Trophoblast cell (in vitro differentiated cells and primary cell): ENCODE results near the gene STON1.

Experiments used
- DNase-seq, 2 donors: peaks; one replicate each; pipeline ENCODE4 v3.0.0-alpha.2; 2016
- H2AFZ ChIP-seq: 2 replicates; pipeline ENCODE4 v1.6.1; 2013; ENCODE audit warnings: low read length, moderate library complexity, mild to moderate bottlenecking; ENCODE audit not compliant: insufficient read depth, poor library complexity
- H2AK5ac ChIP-seq: 2 replicates; pipeline ENCODE4 v1.6.1; 2013; ENCODE audit warnings: mild to moderate bottlenecking, low read length
- H2BK120ac ChIP-seq: 2 replicates; pipeline ENCODE4 v1.6.1; 2013; ENCODE audit warnings: low read length, mild to moderate bottlenecking, moderate library complexity; ENCODE audit not compliant: insufficient read depth, poor library complexity
- H2BK12ac ChIP-seq: 2 replicates; pipeline ENCODE4 v1.6.1; 2013; ENCODE audit warnings: mild to moderate bottlenecking, low read length, moderate library complexity
- H2BK5ac ChIP-seq: 2 replicates; pipeline ENCODE4 v1.6.1; 2013; ENCODE audit warnings: low read length, low read depth, moderate library complexity, mild to moderate bottlenecking; ENCODE audit not compliant: poor library complexity
- H3K14ac ChIP-seq: 2 replicates; pipeline ENCODE4 v1.6.1; 2013; ENCODE audit warnings: mild to moderate bottlenecking, low read length
- H3K18ac ChIP-seq: 2 replicates; pipeline ENCODE4 v1.6.1; 2013; ENCODE audit warnings: mild to moderate bottlenecking, low read length
- H3K23ac ChIP-seq: 2 replicates; pipeline ENCODE4 v1.6.1; 2013; ENCODE audit warnings: low read length
- H3K27ac ChIP-seq: 2 replicates; pipeline ENCODE4 v1.5.1; 2013; ENCODE audit warnings: low read depth, mild to moderate bottlenecking, inconsistent platforms, low read length, moderate library complexity
- H3K27me3 ChIP-seq: 2 replicates; pipeline ENCODE4 v1.6.1; 2013; ENCODE audit warnings: inconsistent platforms, mild to moderate bottlenecking, low read length, moderate library complexity; ENCODE audit not compliant: insufficient read depth
- H3K36me3 ChIP-seq, 2 experiments: 1 replicate in 1 of 2; 2 replicates in 1 of 2; pipeline ENCODE4 v1.6.1; 2013; ENCODE audit warnings: low read length in 2 of 2, mild to moderate bottlenecking in 2 of 2, moderate library complexity in 1 of 2; ENCODE audit not compliant: insufficient read depth in 2 of 2, control insufficient read depth in 1 of 2
- H3K4ac ChIP-seq: 2 replicates; pipeline ENCODE4 v1.6.1; 2013; ENCODE audit warnings: low read depth, mild to moderate bottlenecking, low read length, moderate library complexity
- H3K4me1 ChIP-seq, 2 experiments: 1 replicate in 1 of 2; 2 replicates in 1 of 2; pipeline ENCODE4 v1.6.1; 2013; ENCODE audit warnings: low read length in 2 of 2, mild to moderate bottlenecking in 2 of 2, moderate library complexity in 1 of 2; ENCODE audit not compliant: insufficient read depth in 2 of 2, control insufficient read depth in 1 of 2
- H3K4me2 ChIP-seq: 2 replicates; pipeline ENCODE4 v1.6.1; 2013; ENCODE audit warnings: inconsistent platforms, mild to moderate bottlenecking, low read length, moderate library complexity
- H3K4me3 ChIP-seq: 2 replicates; pipeline ENCODE4 v1.5.1; 2013; ENCODE audit warnings: mild to moderate bottlenecking, low read depth, low read length, inconsistent platforms
- H3K79me1 ChIP-seq: one replicate; pipeline ENCODE4 v1.6.1; 2013; ENCODE audit warnings: low read length
- H3K79me2 ChIP-seq: 2 replicates; pipeline ENCODE4 v1.6.1; 2013; ENCODE audit warnings: low read length, mild to moderate bottlenecking; ENCODE audit not compliant: control insufficient read depth, insufficient read depth, poor library complexity
- H3K9ac ChIP-seq: 2 replicates; pipeline ENCODE4 v1.6.1; 2013; ENCODE audit warnings: mild to moderate bottlenecking, low read length
- H3K9me3 ChIP-seq: 2 replicates; pipeline ENCODE4 v1.6.1; 2013; ENCODE audit warnings: low read depth, mild to moderate bottlenecking, control low read depth, inconsistent platforms, low read length; ENCODE audit not compliant: insufficient read depth
- H4K12ac ChIP-seq: 2 replicates; pipeline ENCODE4 v1.6.1; 2013; ENCODE audit warnings: low read depth, mild to moderate bottlenecking, low read length, moderate library complexity
- H4K8ac ChIP-seq: 2 replicates; pipeline ENCODE4 v1.6.1; 2013; ENCODE audit warnings: low read depth, mild to moderate bottlenecking, low read length, moderate library complexity
- H4K91ac ChIP-seq: one replicate; pipeline ENCODE4 v1.6.1; 2013; ENCODE audit warnings: low read depth, mild to moderate bottlenecking, low read length, moderate library complexity
- WGBS: extraction: QIAGEN DNeasy Blood & Tissue Kit; methylation state at CpG from one replicate; pipeline ENCODE4 v1.1.7; 2013; ENCODE audit warnings: missing lambda C conversion rate; ENCODE audit not compliant: insufficient read length, insufficient coverage; ENCODE audit errors: extremely low coverage; 5-methylcytosine and 5-hydroxymethylcytosine counted together

STON1 gene

DNA sequence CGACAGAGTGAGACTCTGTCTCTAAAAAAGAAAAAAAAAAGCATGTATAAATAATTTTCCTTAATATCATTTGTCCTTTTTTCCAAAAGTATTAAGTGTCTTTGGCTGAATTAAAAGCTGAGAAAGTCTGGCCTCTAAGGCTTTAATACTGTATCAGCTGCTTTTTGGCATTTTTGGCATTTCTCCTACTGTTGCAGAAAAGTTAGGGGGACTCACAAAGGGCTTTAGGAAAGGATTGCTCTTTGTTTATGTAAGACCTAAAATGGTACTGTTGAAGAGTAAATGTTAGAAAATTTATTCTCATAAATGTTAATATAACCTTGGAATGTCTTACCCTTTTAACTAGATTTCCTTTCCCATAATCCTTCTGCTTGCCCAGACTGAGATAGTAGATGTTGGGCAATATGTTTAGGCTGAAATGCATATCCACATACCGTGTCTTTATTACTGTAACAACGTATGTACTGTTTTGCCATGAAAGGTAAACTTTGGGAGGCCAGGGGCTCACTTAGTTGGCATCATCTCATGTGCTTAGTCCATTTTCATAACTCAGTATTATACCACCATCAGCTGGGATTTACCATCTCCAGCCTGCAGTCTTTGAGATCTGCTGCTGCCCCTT, 18.0 kb upstream of the STON1 start:
- H3K79me1 ChIP-seq = peaks cover 4% of the 10 kb centered on the region
- H3K27ac ChIP-seq = no peak overlapping the region
- no peak overlapping the region for H2BK12ac ChIP-seq
- DNase-seq = no peak
- no CpG with 5 or more reads among the region's 3 CpGs for WGBS
- peaks cover 13 to 20% of the 10 kb centered on the region in 2 experiments for H3K36me3 ChIP-seq
- no peak overlapping the region for H2AFZ ChIP-seq
- H3K9me3 ChIP-seq = no peaks in the 10 kb centered on the region
- no peak overlapping the region for H3K23ac ChIP-seq
- no peak overlapping the region for H4K8ac ChIP-seq
- no peaks in the 10 kb centered on the region for H3K27me3 ChIP-seq
- H3K4me2 ChIP-seq = no peak overlapping the region
- H4K12ac ChIP-seq = no peak overlapping the region
- H2BK120ac ChIP-seq = no peak overlapping the region
- H3K9ac ChIP-seq = no peak overlapping the region
- no peak overlapping the region for H2AK5ac ChIP-seq
- H3K4me1 ChIP-seq = peaks cover 0 to 3% of the 10 kb centered on the region in 2 experiments
- H3K79me2 ChIP-seq = no peaks in the 10 kb centered on the region
- H3K4ac ChIP-seq = no peak overlapping the region
- H3K14ac ChIP-seq = no peak overlapping the region
- H3K18ac ChIP-seq = no peak overlapping the region
- no peak overlapping the region for H3K4me3 ChIP-seq
- H2BK5ac ChIP-seq = no peak overlapping the region
- H4K91ac ChIP-seq = no peak overlapping the region

DNA sequence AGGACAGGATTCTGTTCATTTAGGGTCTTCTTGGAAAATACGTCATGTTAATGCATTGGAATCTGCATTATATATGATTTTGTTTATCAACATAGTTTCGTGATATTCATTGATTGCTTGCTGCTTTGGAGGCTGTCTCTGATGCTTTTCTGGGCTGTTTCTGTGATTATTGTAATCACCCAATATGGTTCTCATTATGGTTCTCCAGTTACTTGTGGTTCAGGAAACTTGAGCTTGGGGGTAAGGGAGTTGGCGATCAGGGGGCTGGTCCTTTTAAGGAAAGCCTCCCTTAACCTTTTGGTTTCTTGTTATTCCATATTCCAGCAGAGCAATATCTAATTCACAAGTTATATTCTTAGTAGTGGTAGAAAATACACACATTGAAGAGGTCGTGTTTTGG, 17.4 kb upstream of the STON1 start:
- DNase-seq = no peak
- H2BK12ac ChIP-seq = no peak overlapping the region
- peaks cover 13 to 23% of the 10 kb centered on the region in 2 experiments for H3K36me3 ChIP-seq
- no peak overlapping the region for H2BK5ac ChIP-seq
- H2BK120ac ChIP-seq = no peak overlapping the region
- no peak overlapping the region for H2AK5ac ChIP-seq
- no peak overlapping the region for H3K18ac ChIP-seq
- WGBS = no CpG with 5 or more reads among the region's 4 CpGs
- no peaks in the 10 kb centered on the region for H3K27me3 ChIP-seq
- peaks cover 0 to 3% of the 10 kb centered on the region in 2 experiments for H3K4me1 ChIP-seq
- no peaks in the 10 kb centered on the region for H3K9me3 ChIP-seq
- no peak overlapping the region for H3K23ac ChIP-seq
- H3K4me2 ChIP-seq = no peak overlapping the region
- no peak overlapping the region for H4K12ac ChIP-seq
- H3K4me3 ChIP-seq = no peak overlapping the region
- H3K4ac ChIP-seq = no peak overlapping the region
- H2AFZ ChIP-seq = no peak overlapping the region
- H3K79me2 ChIP-seq = no peaks in the 10 kb centered on the region
- no peak overlapping the region for H4K91ac ChIP-seq
- peaks cover 4% of the 10 kb centered on the region for H3K79me1 ChIP-seq
- no peak overlapping the region for H3K9ac ChIP-seq
- H3K27ac ChIP-seq = no peak overlapping the region
- no peak overlapping the region for H4K8ac ChIP-seq
- no peak overlapping the region for H3K14ac ChIP-seq

DNA sequence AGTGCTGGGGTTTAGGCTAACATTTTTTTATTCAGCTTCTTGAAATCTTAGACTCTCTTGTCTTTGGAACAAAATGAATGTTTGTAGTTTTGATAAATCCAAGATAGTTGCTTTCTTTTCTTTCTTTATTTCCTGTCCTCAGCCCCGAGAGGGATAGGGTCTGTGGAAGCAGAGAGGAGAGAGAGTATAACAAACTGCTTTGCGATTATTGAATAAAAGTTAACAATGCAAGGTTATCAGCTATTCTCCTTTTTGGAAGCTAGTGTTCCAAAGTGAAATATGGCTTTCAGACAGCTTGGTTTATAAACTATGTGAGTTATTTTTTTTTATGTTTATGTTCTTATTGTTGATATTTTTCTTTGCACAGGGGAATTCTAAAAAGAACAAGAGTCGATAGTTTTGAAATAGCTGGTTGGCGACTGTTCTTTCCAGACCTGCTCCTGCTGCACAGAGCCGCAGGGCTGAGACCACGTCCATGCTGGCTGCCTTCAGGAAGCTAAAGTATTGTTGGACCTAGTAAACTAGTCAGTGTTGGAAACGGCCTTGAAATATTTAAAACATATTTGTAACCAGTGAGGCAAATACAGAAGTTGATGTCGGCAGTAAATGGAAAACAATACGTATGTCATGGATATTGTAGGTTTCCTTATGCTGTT, 15.5 kb upstream of the STON1 start:
- Histone ChIP-seq H2BK12ac (no peak overlapping the region), H3K4me1 (no peaks in the 10 kb centered on the region), H2AFZ (no peak overlapping the region), H3K27ac (no peak overlapping the region), H4K91ac (no peak overlapping the region), H3K27me3 (no peaks in the 10 kb centered on the region), H3K23ac (no peak overlapping the region), H3K79me2 (no peaks in the 10 kb centered on the region), H2AK5ac (no peak overlapping the region), H3K4me3 (no peak overlapping the region), H3K79me1 (no peaks in the 10 kb centered on the region), H3K14ac (no peak overlapping the region), H2BK120ac (no peak overlapping the region), H2BK5ac (no peak overlapping the region), H3K4ac (no peak overlapping the region), H3K9ac (no peak overlapping the region), H3K36me3 (peaks cover 13 to 29% of the 10 kb centered on the region in 2 experiments), H3K9me3 (no peaks in the 10 kb centered on the region), H3K4me2 (no peak overlapping the region), H4K12ac (no peak overlapping the region), H4K8ac (no peak overlapping the region), H3K18ac (no peak overlapping the region)
- no peak for DNase-seq
- no CpG with 5 or more reads among the region's 9 CpGs for WGBS

DNA sequence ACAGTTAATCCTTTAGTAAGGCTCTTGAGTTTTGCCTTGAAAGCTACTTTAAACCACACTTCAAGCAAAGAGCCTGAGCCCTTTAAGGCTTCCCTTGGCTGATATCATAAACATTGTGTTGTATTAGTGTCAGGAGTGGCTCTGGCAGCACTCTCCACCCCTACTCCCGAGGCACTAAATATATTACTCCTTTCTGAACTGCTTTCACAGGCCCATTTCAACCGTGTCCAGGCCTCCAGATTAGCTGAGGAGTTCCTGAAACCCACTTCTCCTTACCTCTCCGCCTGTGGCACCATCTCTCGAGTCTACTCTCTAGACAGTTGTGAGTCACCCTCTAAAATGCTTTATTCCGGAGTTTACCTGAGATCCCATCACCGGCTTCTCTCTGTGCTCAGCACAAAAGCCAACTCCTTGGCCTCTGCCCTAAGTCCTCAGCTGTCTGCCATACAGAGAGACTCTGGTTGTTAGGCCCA, 14.4 kb upstream of the STON1 start:
- Histone ChIP-seq H2BK12ac (no peak overlapping the region), H3K4me2 (no peak overlapping the region), H2AK5ac (no peak overlapping the region), H3K18ac (no peak overlapping the region), H4K12ac (no peak overlapping the region), H3K27me3 (no peaks in the 10 kb centered on the region), H3K79me1 (no peaks in the 10 kb centered on the region), H3K36me3 (peaks cover 13 to 27% of the 10 kb centered on the region in 2 experiments), H3K9ac (no peak overlapping the region), H3K23ac (no peak overlapping the region), H3K4me1 (no peaks in the 10 kb centered on the region), H2BK5ac (no peak overlapping the region), H3K4me3 (no peak overlapping the region), H2BK120ac (no peak overlapping the region), H4K8ac (no peak overlapping the region), H3K9me3 (no peaks in the 10 kb centered on the region), H3K14ac (no peak overlapping the region), H3K4ac (no peak overlapping the region), H4K91ac (no peak overlapping the region), H3K27ac (no peak overlapping the region), H3K79me2 (no peaks in the 10 kb centered on the region), H2AFZ (no peak overlapping the region)
- no peak for DNase-seq
- WGBS = no CpG with 5 or more reads among the region's 6 CpGs
